SKM-1 (cell line): ENCODE results near the gene SUSD2.

Source experiments
- DNase-seq: peaks from one replicate; lab custom pipeline; 2025; ENCODE audit not compliant: unreplicated experiment; lab: John Stamatoyannopoulos, UW

Gene SUSD2

GRCh38 chr22:24153353-24153752, 27.9 kb upstream of the SUSD2 start:
- DNase-seq = no peak

- no peak for DNase-seq
Observed at GRCh38 chr22:24153959-24154358, 27.3 kb upstream of the SUSD2 start.

DNA sequence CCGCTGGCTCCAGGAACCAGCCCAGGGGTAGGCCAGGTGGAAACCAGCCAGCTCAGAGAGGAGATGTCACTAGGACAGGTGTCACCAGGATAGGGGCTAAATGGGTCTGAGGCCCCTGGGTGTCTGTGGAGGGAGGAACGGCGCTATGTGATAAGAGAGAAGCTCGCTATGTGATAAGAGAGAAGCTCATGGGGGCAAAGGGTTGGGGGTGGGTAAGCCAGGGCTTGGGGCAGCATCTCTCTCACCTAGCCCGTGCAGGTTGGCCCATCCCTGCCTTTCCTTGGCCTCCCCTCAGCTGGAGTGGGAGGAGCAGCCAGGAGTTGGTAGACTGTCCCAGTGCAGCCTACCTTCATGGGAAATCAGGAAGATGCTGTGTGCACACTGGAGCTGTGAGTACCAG, 26.5 kb upstream of the SUSD2 start:
- no peak for DNase-seq

- DNase-seq = peak; percentile 32
Observed at GRCh38 chr22:24155627-24156140, 25.6 kb upstream of the SUSD2 start.

DNA sequence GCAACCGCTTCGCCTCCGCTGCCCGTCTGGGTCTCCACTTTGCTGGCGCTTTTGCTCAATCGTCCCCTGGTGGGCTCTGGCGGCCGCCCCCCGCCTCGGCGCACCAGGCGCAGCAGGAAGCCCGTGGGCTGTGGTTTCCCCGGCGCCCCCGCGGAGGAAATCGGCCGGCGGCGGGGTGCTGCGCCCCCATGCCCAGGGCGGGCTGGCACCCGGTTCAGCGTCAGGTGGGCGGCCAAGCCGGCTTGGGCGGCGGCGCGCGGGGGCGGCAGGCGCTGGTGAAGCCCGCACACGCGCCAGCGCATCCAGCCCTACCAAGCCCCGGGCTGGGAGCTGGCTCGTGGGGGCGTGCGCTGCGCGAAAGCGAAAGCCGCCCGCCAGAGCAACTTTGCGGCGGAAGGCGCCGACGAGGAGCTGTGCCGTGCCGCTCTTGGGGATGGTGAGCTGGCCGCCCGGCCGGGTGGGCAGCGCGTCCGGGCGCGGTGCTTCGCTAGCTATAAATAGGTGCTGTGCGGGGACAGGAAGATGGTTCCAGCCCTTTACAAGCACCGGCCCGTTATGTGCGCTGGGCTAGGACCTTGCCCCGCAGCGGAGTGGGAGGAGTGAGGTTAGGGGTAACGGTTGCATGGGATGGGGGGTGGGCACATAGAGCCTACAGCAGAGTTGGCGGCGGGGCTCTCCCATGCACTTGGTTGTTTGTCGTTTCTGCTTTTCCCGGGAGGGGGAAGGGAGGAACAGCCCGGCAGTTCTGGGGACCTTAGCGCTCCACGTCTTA, 25.0 kb upstream of the SUSD2 start:
- no peak for DNase-seq

DNA sequence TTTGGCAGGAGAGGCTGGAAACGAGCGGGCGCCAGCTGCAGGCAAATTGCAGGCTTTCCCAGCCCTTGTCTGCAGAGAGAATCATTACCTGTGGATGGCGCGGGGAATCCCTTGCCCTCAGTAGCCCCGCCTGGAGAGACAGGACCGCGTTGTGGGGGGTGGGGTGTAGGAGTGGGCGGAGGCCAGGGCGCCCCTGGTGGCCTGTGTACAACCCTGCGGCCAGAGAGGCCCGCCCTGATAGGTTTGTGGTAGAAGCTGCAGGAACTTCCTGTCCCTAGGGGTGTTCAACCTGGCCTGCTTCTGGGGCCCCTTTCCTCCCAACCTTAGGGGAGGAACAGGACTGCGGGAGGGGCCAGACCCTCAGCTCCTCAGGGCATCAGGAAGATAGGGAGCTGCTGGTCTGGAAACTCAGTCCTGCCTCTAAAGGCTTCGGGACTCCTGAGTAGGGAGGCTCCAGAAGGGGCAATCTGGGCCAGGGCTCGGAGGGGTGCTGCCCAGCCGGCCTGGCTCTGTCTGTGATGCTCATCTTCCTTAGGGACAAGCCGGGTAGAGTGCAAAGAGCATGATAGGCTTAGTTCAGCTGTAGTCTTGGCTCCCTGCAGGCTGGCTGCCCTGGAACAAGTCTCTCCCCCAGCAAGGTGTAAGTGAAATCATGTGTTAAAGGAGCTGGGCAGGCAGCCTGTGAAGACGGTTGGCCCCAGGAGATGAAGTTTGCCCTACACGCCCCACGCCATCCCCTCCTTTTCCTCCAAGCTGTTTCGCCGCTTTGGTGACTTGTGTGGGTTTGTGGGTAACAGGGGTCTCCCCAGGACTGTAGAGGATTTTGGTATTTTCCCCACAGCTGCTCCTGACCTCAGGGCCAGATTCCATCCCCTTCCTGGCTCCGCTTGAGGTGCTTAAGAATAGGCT, 24.1 kb upstream of the SUSD2 start:
- DNase-seq = peak; percentile 73

GRCh38 chr22:24157822-24158135, 23.5 kb upstream of the SUSD2 start:
- no peak for DNase-seq

GRCh38 chr22:24159650-24160049, 21.6 kb upstream of the SUSD2 start:
- DNase-seq = no peak

DNA sequence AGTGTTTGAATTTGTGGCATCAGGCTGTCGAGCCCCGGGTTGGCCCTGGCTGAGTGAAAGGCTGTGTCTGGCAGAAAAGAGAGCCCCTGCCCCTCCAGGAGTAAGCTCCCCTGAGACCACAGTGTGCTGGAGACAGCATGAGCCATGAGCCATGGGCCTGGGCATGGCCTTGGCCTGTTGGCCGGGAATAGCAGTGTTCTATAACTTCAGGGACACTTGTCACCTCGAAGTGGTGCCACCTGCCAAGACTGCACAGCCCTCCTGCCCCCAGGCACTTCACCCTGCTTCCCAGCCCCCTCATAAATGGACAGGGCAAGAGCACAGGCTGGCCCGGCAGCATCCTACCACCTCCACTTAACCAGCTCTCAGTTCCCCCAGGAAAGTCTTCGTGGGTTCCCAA, 20.7 kb upstream of the SUSD2 start:
- no peak for DNase-seq

DNA sequence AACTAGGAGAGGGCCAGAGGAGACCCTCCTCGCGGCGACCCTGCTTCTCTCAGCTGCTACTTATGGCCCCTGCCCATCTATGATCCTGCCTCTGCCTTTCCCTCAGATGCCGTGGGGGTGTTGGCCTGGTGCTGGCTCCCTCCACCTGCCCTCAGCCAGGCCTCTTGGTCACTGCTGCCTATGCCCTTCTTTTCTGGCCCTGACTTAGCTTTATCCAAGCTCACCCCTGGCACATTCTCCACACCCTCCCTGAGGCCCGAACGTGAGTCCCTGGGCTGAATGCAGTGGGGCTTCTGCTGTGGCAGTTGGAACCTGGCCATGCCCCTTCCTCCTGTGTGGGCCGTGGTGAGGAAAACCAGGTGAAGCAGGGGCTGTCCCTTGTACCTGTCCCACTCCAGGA, 19.8 kb upstream of the SUSD2 start:
- no peak for DNase-seq

DNA sequence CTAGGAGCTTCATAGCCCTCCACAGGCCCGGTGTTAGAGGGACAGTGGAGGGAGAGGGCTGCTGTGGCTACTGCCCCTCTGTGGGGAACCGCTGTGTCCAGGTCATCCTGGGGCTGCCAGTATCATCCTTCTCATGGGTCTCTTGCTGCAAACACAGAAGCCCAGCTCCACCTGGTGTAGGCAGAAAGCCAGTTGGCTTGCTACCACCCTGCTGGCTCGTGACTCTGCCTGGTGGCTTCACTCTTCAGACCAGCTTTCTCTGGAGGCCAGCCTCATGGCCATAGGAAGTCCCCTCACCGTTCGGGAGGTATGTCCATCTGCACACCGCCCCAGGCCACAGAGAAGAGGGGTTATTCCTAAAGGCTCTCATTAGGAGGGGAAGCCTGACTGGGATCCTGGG, 19.4 kb upstream of the SUSD2 start:
- DNase-seq = no peak

- DNase-seq = no peak
Observed at GRCh38 chr22:24162436-24162835, 18.9 kb upstream of the SUSD2 start.

- DNase-seq = no peak
Observed at GRCh38 chr22:24164243-24164642, 17.0 kb upstream of the SUSD2 start.

GRCh38 chr22:24164940-24165339, 16.3 kb upstream of the SUSD2 start:
- DNase-seq = no peak

GRCh38 chr22:24165673-24166072, 15.6 kb upstream of the SUSD2 start:
- no peak for DNase-seq

- no peak for DNase-seq
Observed at GRCh38 chr22:24166811-24167210, 14.5 kb upstream of the SUSD2 start.

GRCh38 chr22:24169439-24170058, 11.7 kb upstream of the SUSD2 start:
- no peak for DNase-seq

DNA sequence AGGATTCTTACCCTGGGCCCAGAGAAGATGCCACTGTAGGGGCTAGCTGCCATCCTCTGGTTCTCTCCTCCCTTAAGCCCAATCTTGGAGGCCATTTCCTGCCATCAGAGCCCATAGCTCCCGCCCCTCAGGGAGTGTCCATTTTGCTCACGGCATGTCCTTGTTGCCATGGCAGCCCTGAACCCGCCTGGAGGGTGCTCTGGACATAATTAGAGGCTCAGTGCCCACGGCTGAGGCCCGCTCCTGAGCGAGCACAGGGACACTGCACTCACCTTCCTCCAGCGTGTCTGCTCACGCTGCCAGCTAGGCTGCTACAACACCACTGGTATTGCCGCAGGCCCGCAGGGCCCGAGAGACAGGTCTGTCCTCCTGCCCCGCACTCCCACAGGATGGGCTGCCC, 11.1 kb upstream of the SUSD2 start:
- no peak for DNase-seq

- no peak for DNase-seq
Observed at GRCh38 chr22:24170632-24171031, 10.7 kb upstream of the SUSD2 start.

DNA sequence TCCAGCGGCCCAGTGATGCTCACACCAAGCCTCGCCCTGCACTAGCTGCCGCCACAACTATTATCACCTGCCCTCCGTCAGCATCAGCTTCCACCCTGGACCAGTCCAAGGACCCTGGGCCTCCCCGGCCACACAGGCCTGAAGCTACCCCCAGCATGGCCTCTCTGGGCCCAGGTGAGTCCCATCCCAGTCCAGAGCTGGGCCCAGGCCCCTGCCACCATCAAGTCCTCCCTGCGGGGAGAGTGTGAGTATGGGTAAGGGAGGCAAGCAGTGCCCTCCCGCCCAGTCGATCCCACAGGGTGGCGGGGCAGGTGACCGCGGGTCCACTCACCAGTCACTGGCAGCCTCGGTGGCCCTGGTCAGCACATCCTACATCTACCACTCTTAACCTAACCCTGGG, 9.5 kb upstream of the SUSD2 start:
- DNase-seq = no peak

GRCh38 chr22:24175160-24175808, 6.0 kb upstream of the SUSD2 start:
- DNase-seq = no peak
